Measurements from ENCODE around the gene SPACDR. TPM values are rescaled to one million over a fixed set of nuclear protein-coding genes. Genes with fewer than 3 reads are reported as not detected.

Gene SPACDR
- total RNA-seq, 1 donor from 2014 or later: 2.9 TPM

- H3K27me3 Mint-ChIP-seq (ENCODE audit: insufficient read depth): peaks cover 2% of the 10 kb centered on the region
- peaks cover 32% of the 10 kb centered on the region for H3K36me3 Mint-ChIP-seq (ENCODE audit: low read depth)
- no peak overlapping the region for H3K4me3 Mint-ChIP-seq
- intact Hi-C loops (cut with micrococcal nuclease): no loop called here
- H3K27ac Mint-ChIP-seq: no peak overlapping the region
- DNase-seq (ENCODE audit: low spot score): no peak
- H3K9me3 Mint-ChIP-seq: no peaks in the 10 kb centered on the region
- H3K4me1 Mint-ChIP-seq (ENCODE audit: low read depth): peaks cover 49% of the 10 kb centered on the region
Observed at GRCh38 chr7:100433276-100433591, 30.8 kb downstream of the SPACDR start.

- Mint-ChIP-seq H3K27me3 (ENCODE audit: insufficient read depth) (peaks cover 2% of the 10 kb centered on the region), H3K9me3 (peaks cover 4% of the 10 kb centered on the region), H3K4me1 (ENCODE audit: low read depth) (peaks cover 54% of the 10 kb centered on the region), H3K27ac (peak overlapping the region; percentile 76), H3K4me3 (peak overlapping the region; percentile 92), H3K36me3 (ENCODE audit: low read depth) (peaks cover 32% of the 10 kb centered on the region)
- intact Hi-C loops (cut with micrococcal nuclease): no loop called here
- no peak for DNase-seq (ENCODE audit: low spot score)
Observed at GRCh38 chr7:100432621-100433275, 31.3 kb downstream of the SPACDR start.

DNA sequence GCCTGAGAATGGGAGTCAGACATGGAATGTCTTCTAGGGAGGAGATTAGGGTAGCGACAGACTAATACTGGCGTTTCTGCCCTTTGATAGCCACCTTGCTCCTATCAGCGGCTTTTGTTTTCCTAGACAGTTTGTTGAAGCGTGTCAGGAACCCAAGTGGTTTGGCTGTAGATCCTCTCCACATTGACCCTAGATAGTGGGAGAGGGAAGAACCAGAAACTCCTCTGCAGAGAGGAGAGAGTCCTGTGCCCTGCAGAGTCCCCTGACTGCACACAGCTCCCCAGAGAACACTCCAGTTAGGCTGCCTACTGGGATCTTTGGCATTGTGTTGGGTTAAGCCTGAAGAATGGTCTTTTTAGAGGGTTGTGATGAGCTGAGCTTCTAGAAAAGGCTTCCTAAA, 32.0 kb downstream of the SPACDR start:
- no peak for DNase-seq (ENCODE audit: low spot score)
- Mint-ChIP-seq H3K27ac (peak overlapping the region; percentile 76), H3K4me3 (peak overlapping the region; percentile 92), H3K36me3 (ENCODE audit: low read depth) (peaks cover 32% of the 10 kb centered on the region), H3K4me1 (ENCODE audit: low read depth) (peaks cover 54% of the 10 kb centered on the region), H3K9me3 (peaks cover 5% of the 10 kb centered on the region), H3K27me3 (ENCODE audit: insufficient read depth) (peaks cover 2% of the 10 kb centered on the region)
- intact Hi-C loops (cut with micrococcal nuclease): no loop called here

GRCh38 chr7:100431286-100431735, 32.7 kb downstream of the SPACDR start:
- Mint-ChIP-seq H3K4me3 (peak overlapping the region; percentile 92), H3K36me3 (ENCODE audit: low read depth) (peaks cover 29% of the 10 kb centered on the region), H3K27ac (peak overlapping the region; percentile 40), H3K27me3 (ENCODE audit: insufficient read depth) (peaks cover 4% of the 10 kb centered on the region), H3K9me3 (peaks cover 5% of the 10 kb centered on the region), H3K4me1 (ENCODE audit: low read depth) (peaks cover 54% of the 10 kb centered on the region)
- no peak for DNase-seq (ENCODE audit: low spot score)
- intact Hi-C loops (cut with micrococcal nuclease): no loop called here

DNA sequence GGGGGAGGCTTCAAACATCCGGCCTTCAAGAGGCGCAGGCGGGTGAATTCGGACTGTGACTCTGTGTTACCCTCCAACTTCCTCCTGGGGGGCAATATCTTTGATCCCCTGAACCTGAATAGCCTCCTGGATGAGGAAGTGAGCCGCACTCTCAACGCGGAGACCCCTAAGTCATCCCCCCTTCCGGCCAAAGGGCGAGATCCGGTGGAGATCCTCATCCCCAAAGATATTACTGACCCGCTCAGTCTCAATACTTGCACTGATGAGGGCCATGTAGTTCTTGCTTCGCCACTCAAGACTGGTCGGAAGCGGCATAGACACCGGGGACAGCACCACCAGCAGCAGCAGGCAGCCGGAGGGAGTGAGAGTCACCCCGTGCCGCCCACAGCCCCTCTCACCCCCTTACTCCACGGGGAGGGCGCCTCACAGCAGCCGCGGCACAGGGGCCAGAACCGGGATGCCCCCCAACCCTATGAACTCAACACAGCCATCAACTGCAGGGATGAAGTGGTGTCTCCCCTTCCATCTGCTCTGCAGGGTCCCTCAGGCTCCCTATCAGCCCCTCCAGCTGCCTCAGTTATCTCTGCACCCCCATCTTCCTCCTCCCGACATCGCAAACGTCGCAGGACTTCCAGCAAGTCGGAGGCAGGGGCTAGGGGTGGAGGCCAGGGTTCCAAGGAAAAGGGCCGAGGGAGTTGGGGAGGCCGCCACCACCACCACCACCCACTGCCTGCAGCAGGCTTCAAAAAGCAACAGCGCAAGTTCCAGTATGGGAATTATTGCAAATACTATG, 33.4 kb downstream of the SPACDR start:
- intact Hi-C loops (cut with micrococcal nuclease): no loop called here
- peaks cover 27% of the 10 kb centered on the region for H3K36me3 Mint-ChIP-seq (ENCODE audit: low read depth)

DNA sequence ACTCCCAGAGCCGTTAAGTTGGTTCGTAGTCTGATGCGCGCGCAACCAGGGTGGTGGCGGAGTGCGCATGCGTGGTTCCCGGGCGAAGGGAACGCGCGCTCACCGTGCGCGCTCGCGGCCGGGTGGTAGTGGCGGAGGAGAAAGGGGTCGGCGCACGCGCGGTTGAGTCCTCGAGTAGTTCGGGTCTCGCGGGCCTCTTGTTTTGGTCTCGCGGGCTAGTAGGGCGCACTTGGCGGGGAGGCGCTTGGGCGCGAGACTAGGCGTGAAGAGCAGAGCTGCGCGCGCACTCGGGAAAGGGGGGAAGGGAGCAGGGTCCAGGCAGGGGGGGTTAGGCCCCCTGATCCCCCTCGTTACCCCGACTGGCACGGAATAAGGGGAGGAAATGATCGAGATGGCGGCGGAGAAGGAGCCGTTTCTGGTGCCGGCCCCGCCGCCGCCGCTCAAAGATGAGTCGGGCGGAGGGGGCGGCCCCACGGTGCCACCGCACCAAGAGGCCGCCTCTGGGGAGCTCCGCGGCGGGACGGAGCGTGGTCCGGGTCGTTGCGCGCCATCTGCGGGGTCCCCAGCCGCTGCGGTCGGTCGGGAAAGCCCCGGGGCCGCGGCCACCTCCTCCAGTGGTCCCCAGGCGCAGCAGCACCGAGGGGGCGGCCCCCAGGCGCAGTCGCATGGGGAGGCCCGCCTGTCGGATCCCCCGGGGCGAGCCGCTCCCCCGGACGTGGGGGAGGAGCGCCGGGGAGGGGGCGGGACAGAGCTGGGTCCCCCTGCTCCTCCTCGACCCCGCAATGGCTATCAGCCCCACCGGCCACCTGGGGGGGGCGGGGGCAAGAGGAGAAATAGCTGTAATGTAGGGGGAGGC, 34.2 kb downstream of the SPACDR start, which contains the start of gene MEPCE:
TSS of gene MEPCE (plus strand) at position 195 of the 856 bp plus-strand sequence. CDS start at position 383, 188 bp downstream.
- peak within 1 kb of the TSS; percentile 99 for H3K27ac Mint-ChIP-seq
- intact Hi-C loops (cut with micrococcal nuclease): loop anchor here (1.0 to 10.0 kb wide), 11 partner anchors 34 to 1021 kb away; partner anchors contain the start of genes AP4M1, BUD31, GPC2 and LAMTOR4
- H3K4me1 Mint-ChIP-seq (ENCODE audit: low read depth): peaks cover 49% of the 10 kb centered on the region
- H3K9me3 Mint-ChIP-seq: peaks cover 5% of the 10 kb centered on the region
- peaks cover 10% of the 10 kb centered on the region for H3K27me3 Mint-ChIP-seq (ENCODE audit: insufficient read depth)
- DNase-seq (ENCODE audit: low spot score): peak; percentile 93
- H3K36me3 Mint-ChIP-seq (ENCODE audit: low read depth): peaks cover 23% of the 10 kb centered on the region
- peak within 1 kb of the TSS; percentile 95 for H3K4me3 Mint-ChIP-seq

More for the DNA sequence above, 33.4 kb downstream of the SPACDR start:
- Mint-ChIP-seq H3K27ac (peak overlapping the region; percentile 93), H3K27me3 (ENCODE audit: insufficient read depth) (peaks cover 8% of the 10 kb centered on the region), H3K9me3 (peaks cover 5% of the 10 kb centered on the region), H3K4me3 (peak overlapping the region; percentile 92), H3K4me1 (ENCODE audit: low read depth) (peaks cover 54% of the 10 kb centered on the region)
- DNase-seq (ENCODE audit: low spot score): no peak

DNA sequence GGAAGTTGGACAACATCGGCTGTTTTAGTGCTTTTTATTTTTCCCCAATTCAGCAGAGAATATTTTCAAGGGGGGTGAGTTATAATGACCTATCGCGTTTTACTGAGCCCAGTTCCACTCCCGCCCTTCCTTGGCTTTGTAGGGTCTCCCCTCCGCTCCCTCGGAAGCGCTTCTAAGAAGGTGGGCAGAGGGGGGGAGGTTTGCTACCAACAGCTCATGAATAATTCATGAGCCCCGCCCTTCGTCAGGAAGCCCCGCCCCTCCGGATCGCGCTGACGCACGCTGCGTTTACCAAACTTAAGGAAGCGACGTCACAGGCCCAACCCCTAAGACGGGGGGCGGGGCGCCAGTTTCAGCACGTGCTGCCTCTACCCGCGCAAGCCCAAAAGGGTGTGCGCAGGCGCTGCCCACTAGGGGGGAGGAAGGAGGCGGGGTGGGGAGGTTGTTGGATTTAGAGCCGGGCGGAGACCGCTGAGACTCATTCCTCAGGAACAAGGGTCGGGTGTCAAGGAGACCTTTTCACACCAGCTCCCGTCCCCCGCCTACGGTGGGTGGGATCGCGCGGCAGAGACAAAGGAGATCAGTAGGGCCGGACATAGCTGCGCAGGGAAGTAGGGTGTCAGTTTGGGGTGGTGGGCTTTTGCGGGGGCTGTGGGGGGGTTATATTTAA, 35.0 kb downstream of the SPACDR start:
- peak overlapping the region; percentile 95 for H3K4me3 Mint-ChIP-seq
- H3K27me3 Mint-ChIP-seq (ENCODE audit: insufficient read depth): peaks cover 10% of the 10 kb centered on the region
- DNase-seq (ENCODE audit: low spot score): peak; percentile 100
- intact Hi-C loops (cut with micrococcal nuclease): loop anchor here (1.0 to 10.0 kb wide), 19 partner anchors 7 to 1020 kb away; partner anchors contain the start of genes AGFG2, AP4M1, BUD31 and CNPY4
- peak overlapping the region; percentile 99 for H3K27ac Mint-ChIP-seq
- H3K9me3 Mint-ChIP-seq: peaks cover 5% of the 10 kb centered on the region
- peaks cover 41% of the 10 kb centered on the region for H3K4me1 Mint-ChIP-seq (ENCODE audit: low read depth)
- H3K36me3 Mint-ChIP-seq (ENCODE audit: low read depth): peaks cover 16% of the 10 kb centered on the region

GRCh38 chr7:100428199-100428966, 35.7 kb downstream of the SPACDR start, which contains the start of gene ZCWPW1:
Gene ZCWPW1, minus strand, starts transcription at chr7:100428703. Its CDS starts 8,054 bp downstream, at chr7:100420649.
- peak; percentile 95 for DNase-seq (ENCODE audit: low spot score)
- peaks cover 10% of the 10 kb centered on the region for H3K27me3 Mint-ChIP-seq (ENCODE audit: insufficient read depth)
- H3K9me3 Mint-ChIP-seq: peaks cover 5% of the 10 kb centered on the region
- intact Hi-C loops (cut with micrococcal nuclease): loop anchor here (1.0 to 10.0 kb wide), 12 partner anchors 8 to 1020 kb away; partner anchors contain the start of genes AGFG2, BUD31, CNPY4 and FBXO24
- peaks cover 34% of the 10 kb centered on the region for H3K4me1 Mint-ChIP-seq (ENCODE audit: low read depth)
- H3K36me3 Mint-ChIP-seq (ENCODE audit: low read depth): peaks cover 10% of the 10 kb centered on the region
- peak within 1 kb of the TSS; percentile 95 for H3K4me3 Mint-ChIP-seq
- peak within 1 kb of the TSS; percentile 99 for H3K27ac Mint-ChIP-seq

DNA sequence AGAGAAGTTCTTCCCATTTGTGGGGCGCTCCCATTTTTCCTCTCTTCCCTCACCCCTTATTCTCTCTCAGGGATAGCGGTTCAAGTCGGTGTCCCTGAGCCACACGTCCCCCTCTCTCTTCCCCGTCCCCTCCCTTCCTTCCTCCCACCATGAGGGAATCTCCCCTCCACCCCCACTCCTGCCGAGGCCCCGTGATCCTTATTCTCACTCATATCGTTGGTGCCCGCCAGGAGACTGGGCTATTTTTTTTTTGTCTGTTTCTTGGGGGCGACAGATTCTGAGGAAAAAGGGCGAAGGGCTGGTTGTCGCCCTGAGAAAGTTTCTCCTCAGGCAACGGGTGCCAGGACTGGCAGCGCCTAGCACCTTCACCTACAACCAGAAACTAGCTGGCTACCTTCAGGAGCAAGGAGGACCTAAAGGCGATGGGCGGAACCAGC, 36.3 kb downstream of the SPACDR start:
- H3K27ac Mint-ChIP-seq: no peak overlapping the region
- peaks cover 5% of the 10 kb centered on the region for H3K9me3 Mint-ChIP-seq
- peaks cover 10% of the 10 kb centered on the region for H3K36me3 Mint-ChIP-seq (ENCODE audit: low read depth)
- peak overlapping the region; percentile 95 for H3K4me3 Mint-ChIP-seq
- intact Hi-C loops (cut with micrococcal nuclease): loop anchor here (1.0 to 10.0 kb wide), 12 partner anchors 9 to 1019 kb away; partner anchors contain the start of genes AGFG2, BUD31, CNPY4 and FBXO24
- peaks cover 10% of the 10 kb centered on the region for H3K27me3 Mint-ChIP-seq (ENCODE audit: insufficient read depth)
- H3K4me1 Mint-ChIP-seq (ENCODE audit: low read depth): peaks cover 32% of the 10 kb centered on the region
- DNase-seq (ENCODE audit: low spot score): no peak

GRCh38 chr7:100426516-100426915, 37.5 kb downstream of the SPACDR start:
- Mint-ChIP-seq H3K9me3 (peaks cover 5% of the 10 kb centered on the region), H3K36me3 (ENCODE audit: low read depth) (peaks cover 5% of the 10 kb centered on the region), H3K27me3 (ENCODE audit: insufficient read depth) (peaks cover 11% of the 10 kb centered on the region), H3K27ac (no peak overlapping the region), H3K4me3 (no peak overlapping the region), H3K4me1 (ENCODE audit: low read depth) (peaks cover 19% of the 10 kb centered on the region)
- intact Hi-C loops (cut with micrococcal nuclease): loop anchor here (10.0 kb wide), 1 partner anchor 402 kb away; no protein-coding TSS in a partner anchor
- DNase-seq (ENCODE audit: low spot score): no peak

DNA sequence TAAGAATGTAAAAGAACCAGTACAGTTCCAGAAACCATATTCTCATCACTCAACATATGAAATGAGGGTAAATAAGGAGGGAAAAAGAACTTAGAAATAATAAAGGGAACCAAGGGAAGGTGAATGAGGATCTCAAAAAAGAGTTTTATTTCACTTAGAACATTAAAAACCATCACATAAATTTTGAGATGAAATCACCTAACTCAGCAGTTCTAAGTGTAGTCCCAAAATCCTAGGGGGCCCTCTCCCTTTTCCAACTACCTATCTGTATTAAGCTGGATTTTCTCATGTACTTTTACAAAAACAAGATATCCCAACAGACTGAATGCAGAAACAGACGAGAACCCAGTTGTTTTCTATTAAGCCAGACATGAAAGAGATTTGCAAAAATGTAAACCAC, 38.7 kb downstream of the SPACDR start:
- H3K27me3 Mint-ChIP-seq (ENCODE audit: insufficient read depth): peaks cover 17% of the 10 kb centered on the region
- intact Hi-C loops (cut with micrococcal nuclease): loop anchor here (10.0 kb wide), 1 partner anchor 401 kb away; no protein-coding TSS in a partner anchor
- no peak overlapping the region for H3K27ac Mint-ChIP-seq
- no peaks in the 10 kb centered on the region for H3K36me3 Mint-ChIP-seq (ENCODE audit: low read depth)
- H3K4me1 Mint-ChIP-seq (ENCODE audit: low read depth): peaks cover 10% of the 10 kb centered on the region
- H3K9me3 Mint-ChIP-seq: peaks cover 5% of the 10 kb centered on the region
- no peak for DNase-seq (ENCODE audit: low spot score)
- no peak overlapping the region for H3K4me3 Mint-ChIP-seq
